Fibroblast of lung (primary cell): ENCODE results near the gene SRSF3. TPM values are rescaled to one million over a fixed set of nuclear protein-coding genes. Genes with fewer than 3 reads are reported as not detected.
"Not testable (repeated sequence)": the region's sequence is repeated elsewhere in the genome, so short reads cannot be mapped to it uniquely, and the experiment has no call there.

Experiments used
- DNase-seq, 2 donors: peaks; one replicate each; pipeline versions ENCODE4 v3.0.0 to v3.0.0-alpha.2; 2010; ENCODE audit warnings: low read depth in 2 of 2
- H2AFZ ChIP-seq: 2 replicates; pipeline ENCODE4 v1.5.1; 2012; ENCODE audit warnings: low read length, control low read depth, inconsistent platforms
- H3K27ac ChIP-seq: 2 replicates; pipeline ENCODE4 v1.5.1; 2011; ENCODE audit warnings: low read length, control low read depth; ENCODE audit not compliant: insufficient read depth
- H3K27me3 ChIP-seq: 2 replicates; pipeline ENCODE4 v1.5.1; 2011; ENCODE audit warnings: mild to moderate bottlenecking, low read length; ENCODE audit not compliant: control insufficient read depth, insufficient read depth
- H3K36me3 ChIP-seq: 2 replicates; pipeline ENCODE4 v1.5.1; 2011; ENCODE audit warnings: low read length; ENCODE audit not compliant: control insufficient read depth, insufficient read depth
- H3K4me1 ChIP-seq: 2 replicates; pipeline ENCODE4 v1.5.1; 2011; ENCODE audit warnings: low read length; ENCODE audit not compliant: control insufficient read depth, insufficient read depth; ENCODE audit errors: extremely low read depth
- H3K4me2 ChIP-seq: 2 replicates; pipeline ENCODE4 v1.5.1; 2011; ENCODE audit warnings: low read length, control low read depth; ENCODE audit not compliant: insufficient read depth; ENCODE audit errors: extremely low read depth
- H3K4me3 ChIP-seq, 4 experiments: fragments of 200-600 bp in 1 of 4; sonication (generic) in 1 of 4; replicated peaks in 1 of 4; 2 replicates each; pipeline ENCODE4 v1.5.1; 2011 to 2016; ENCODE audit warnings: low read length in 4 of 4, low read depth in 3 of 4, mild to moderate bottlenecking in 3 of 4, control low read depth in 2 of 4, inconsistent platforms in 1 of 4, mixed read lengths in 1 of 4; ENCODE audit not compliant: insufficient read depth in 1 of 4; ENCODE audit errors: control extremely low read depth in 1 of 4
- H3K79me2 ChIP-seq: 2 replicates; pipeline ENCODE4 v1.5.1; 2012; ENCODE audit warnings: mild to moderate bottlenecking, low read length, inconsistent platforms; ENCODE audit not compliant: control insufficient read depth, insufficient read depth
- H3K9ac ChIP-seq: 2 replicates; pipeline ENCODE4 v1.5.1; 2011; ENCODE audit warnings: mild to moderate bottlenecking, low read length, control low read depth; ENCODE audit not compliant: insufficient read depth
- H3K9me3 ChIP-seq: 2 replicates; pipeline ENCODE4 v1.5.1; 2012; ENCODE audit warnings: low read depth, low read length; ENCODE audit not compliant: control insufficient read depth, insufficient read depth
- H4K20me1 ChIP-seq: 2 replicates; pipeline ENCODE4 v1.5.1; 2011; ENCODE audit warnings: low read length; ENCODE audit not compliant: control insufficient read depth, insufficient read depth; ENCODE audit errors: extremely low read depth
- EZH2 ChIP-seq: IDR thresholded peaks from 2 replicates; pipeline ENCODE4 v1.5.1; 2012; ENCODE audit warnings: low read length, control low read depth, mild to moderate bottlenecking; ENCODE audit errors: missing control alignments
- polyA plus RNA-seq, 2 donors: library from polyadenylated mRNA; depleted of rRNA in 1 of 2; stranded (reverse) in 1 of 2; unstranded in 1 of 2; fragments of >200 nt; gene quantifications; 2 replicates each; pipeline ENCODE4 v1.2.1, GENCODE V29; 2011 to 2012; ENCODE audit warnings: missing spikeins in 1 of 2
- total RNA-seq: library from RNA; depleted of rRNA; stranded (reverse); fragments of >200 nt; gene quantifications from 2 replicates; pipeline ENCODE4 v1.2.1, GENCODE V29; 2014
- TF ChIP-seq, protein P1 (sequence below), 2 donors: IDR thresholded peaks in 1 of 2; conservative IDR thresholded peaks in 1 of 2; 1 replicate in 1 of 2; 2 replicates in 1 of 2; pipeline ENCODE4 v1.5.1; 2011 to 2012; ENCODE audit warnings: low read length in 2 of 2, control low read depth in 1 of 2, inconsistent platforms in 1 of 2, low read depth in 1 of 2, mild to moderate bottlenecking in 1 of 2

The SRSF3 gene
- total and polyA plus RNA-seq, 2 donors (not counting 1 experiment from before 2014, with no cell fraction given) = 191 to 435 TPM

DNA sequence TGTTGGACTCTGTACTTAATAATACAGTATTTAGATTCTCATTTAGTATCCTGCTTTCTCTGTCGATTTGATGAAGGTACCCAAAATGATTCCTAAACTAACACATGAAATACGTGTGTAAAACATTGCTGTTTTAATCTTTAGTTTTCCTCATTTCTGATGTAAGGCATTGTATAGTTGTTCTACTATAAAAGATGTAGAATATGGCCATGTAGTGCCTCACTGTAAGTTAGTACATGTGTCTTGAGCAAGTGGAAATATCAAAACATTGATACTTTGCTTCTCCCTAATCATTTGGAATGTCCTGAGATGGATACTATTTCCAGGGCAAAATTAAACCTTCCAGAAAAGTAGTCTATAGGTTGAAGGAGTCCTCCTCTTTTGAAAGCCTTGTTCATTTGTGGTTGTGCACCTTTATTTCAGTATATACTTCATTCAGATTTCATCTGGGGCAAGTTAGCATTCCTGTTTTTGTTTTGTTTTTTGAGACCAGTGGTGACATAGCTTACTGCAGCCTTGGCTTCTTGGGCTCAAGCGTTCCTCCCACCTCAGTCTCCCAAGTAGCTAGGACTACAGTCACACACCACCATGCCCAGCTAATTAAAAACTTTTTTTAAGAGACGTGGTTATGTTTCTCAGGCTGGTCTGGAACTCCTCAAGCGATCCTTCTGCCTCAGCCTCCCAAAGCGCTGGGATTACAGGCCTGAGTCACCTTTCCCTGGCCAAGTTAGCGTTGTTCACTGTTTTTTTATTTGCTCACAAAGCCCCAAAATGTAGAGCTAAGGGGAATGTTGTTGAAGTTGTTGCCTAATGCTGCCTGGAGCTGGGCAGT, 11.6 kb downstream of the SRSF3 start:
- peaks cover 60% of the 10 kb centered on the region for H3K79me2 ChIP-seq
- no peak for TF ChIP-seq EZH2
- TF ChIP-seq, protein P1, sequence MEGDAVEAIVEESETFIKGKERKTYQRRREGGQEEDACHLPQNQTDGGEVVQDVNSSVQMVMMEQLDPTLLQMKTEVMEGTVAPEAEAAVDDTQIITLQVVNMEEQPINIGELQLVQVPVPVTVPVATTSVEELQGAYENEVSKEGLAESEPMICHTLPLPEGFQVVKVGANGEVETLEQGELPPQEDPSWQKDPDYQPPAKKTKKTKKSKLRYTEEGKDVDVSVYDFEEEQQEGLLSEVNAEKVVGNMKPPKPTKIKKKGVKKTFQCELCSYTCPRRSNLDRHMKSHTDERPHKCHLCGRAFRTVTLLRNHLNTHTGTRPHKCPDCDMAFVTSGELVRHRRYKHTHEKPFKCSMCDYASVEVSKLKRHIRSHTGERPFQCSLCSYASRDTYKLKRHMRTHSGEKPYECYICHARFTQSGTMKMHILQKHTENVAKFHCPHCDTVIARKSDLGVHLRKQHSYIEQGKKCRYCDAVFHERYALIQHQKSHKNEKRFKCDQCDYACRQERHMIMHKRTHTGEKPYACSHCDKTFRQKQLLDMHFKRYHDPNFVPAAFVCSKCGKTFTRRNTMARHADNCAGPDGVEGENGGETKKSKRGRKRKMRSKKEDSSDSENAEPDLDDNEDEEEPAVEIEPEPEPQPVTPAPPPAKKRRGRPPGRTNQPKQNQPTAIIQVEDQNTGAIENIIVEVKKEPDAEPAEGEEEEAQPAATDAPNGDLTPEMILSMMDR (conservative IDR thresholded peaks at IDR 0.05 in 1 of 2, IDR thresholded peaks at IDR 0.05 in 1 of 2; ENCODE audit: low read depth in 1 of 2, low read length in 2 of 2) = no peak
- H3K27ac ChIP-seq = peak overlapping the region; percentile 29
- no peaks in the 10 kb centered on the region for H3K27me3 ChIP-seq
- no peak overlapping the region for H3K9ac ChIP-seq
- H3K9me3 ChIP-seq = no peaks in the 10 kb centered on the region
- peaks cover 8% of the 10 kb centered on the region for H4K20me1 ChIP-seq
- H2AFZ ChIP-seq = no peak overlapping the region
- peaks cover 8% of the 10 kb centered on the region for H3K4me1 ChIP-seq
- H3K4me3 ChIP-seq = no peak overlapping the region
- peaks cover 18% of the 10 kb centered on the region for H3K36me3 ChIP-seq
- no peak for DNase-seq
- no peak overlapping the region for H3K4me2 ChIP-seq

DNA sequence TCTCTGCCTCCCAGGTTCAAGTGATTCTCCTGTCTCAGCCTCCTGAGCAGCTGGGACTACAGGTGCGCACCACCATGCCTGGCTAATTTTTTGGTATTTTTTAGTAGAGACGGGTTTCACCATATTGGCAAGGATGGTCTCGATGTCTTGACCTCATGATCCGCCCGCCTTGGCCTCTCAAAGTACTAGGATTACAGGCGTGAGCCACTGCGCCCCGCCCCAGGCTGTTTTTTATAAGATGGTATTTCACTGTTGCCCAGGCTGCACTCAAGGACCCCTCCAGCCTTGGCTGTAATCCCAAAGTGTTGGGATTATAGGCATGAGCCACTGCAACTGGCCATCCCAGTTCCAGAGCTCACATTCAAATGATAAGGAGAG, 13.1 kb downstream of the SRSF3 start:
- Histone ChIP-seq H3K36me3 (peaks cover 17% of the 10 kb centered on the region), H3K79me2 (peaks cover 44% of the 10 kb centered on the region)
- not testable (repeated sequence) for H3K4me1 ChIP-seq, H3K4me2 ChIP-seq, H3K4me3 ChIP-seq, H3K27me3 ChIP-seq, H2AFZ ChIP-seq, H3K9me3 ChIP-seq, H3K9ac ChIP-seq, H3K27ac ChIP-seq, H4K20me1 ChIP-seq, DNase-seq

DNA sequence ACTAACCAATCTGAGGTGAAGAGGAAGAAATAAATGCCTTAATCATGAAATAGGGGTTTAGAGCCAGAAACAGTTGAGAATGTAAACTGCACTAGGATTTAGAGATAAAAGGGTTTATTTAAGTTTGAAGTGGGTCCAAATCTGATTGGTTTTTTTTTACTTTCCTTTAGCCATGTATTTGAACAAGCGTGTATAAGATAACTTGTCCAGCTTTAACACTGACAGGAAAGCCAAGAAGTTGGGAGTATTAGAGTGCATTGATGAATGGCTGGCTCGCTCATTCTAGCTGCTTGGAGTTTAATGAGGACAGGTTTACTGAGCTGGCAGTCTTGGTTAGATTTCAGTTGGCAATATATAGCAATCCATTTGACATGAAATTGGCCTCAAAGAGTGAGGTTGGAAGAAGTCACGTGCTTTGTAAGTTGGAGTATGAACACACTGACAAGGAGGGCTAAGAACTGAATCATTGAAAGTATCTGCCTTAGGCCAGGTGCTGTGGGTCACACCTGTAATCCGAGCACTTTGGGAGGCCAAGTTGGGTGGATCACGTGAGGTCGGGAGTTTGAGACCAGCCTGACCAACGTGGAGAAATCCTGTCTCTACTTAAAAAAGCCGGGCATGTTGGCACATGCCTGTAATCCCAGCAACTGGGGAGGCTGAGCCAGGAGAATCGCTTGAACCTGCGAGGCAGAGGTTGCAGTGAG, 13.7 kb downstream of the SRSF3 start:
- H3K27ac ChIP-seq = peak overlapping the region; percentile 6
- H3K4me1 ChIP-seq = peaks cover 7% of the 10 kb centered on the region
- H4K20me1 ChIP-seq = peaks cover 8% of the 10 kb centered on the region
- H3K9me3 ChIP-seq = no peaks in the 10 kb centered on the region
- no peak overlapping the region for H3K4me3 ChIP-seq
- no peak for TF ChIP-seq EZH2
- TF ChIP-seq, protein P1 (conservative IDR thresholded peaks at IDR 0.05 in 1 of 2, IDR thresholded peaks at IDR 0.05 in 1 of 2; ENCODE audit: low read depth in 1 of 2, low read length in 2 of 2) = no peak
- DNase-seq = no peak
- no peak overlapping the region for H2AFZ ChIP-seq
- H3K9ac ChIP-seq = no peak overlapping the region
- H3K36me3 ChIP-seq = peaks cover 16% of the 10 kb centered on the region
- peaks cover 39% of the 10 kb centered on the region for H3K79me2 ChIP-seq
- H3K4me2 ChIP-seq = no peak overlapping the region
- H3K27me3 ChIP-seq = no peaks in the 10 kb centered on the region
